GM12878 (cell line): ENCODE data around the gene CSTPP1. TPM values are rescaled to one million over a fixed set of nuclear protein-coding genes. Genes with fewer than 3 reads are reported as not detected.

Experiments
- ATAC-seq: fragments of 200-7000 bp; cut with Tn5 transposase; 3 replicates; pipeline ENCODE4 v1.9.1; 2020; ENCODE audit warnings: mild to moderate bottlenecking, moderate library complexity
- BruUV-seq: library from RNA; stranded (reverse); fragments of 400-500 nt; replicated peaks from 2 replicates; lab custom pipeline; 2021; lab: Mats Ljungman, UMichigan
- CTCF ChIA-PET: fragments of 300-600 bp; sonication (Branson Sonifier 250); formaldehyde crosslinking; extraction: SDS; loops from one replicate; lab custom pipeline; 2021; ENCODE audit warnings: inconsistent platforms; lab: Yijun Ruan, JAX
- POLR2A ChIA-PET: fragments of 350-600 bp; formaldehyde crosslinking; extraction: SDS; loops from one replicate; lab custom pipeline; 2021; ENCODE audit warnings: inconsistent platforms; lab: Charles Lee
- RAD21 ChIA-PET: fragments of 300-600 bp; sonication (Branson Sonifier 250); formaldehyde crosslinking; loops from one replicate; lab custom pipeline; 2023; ENCODE audit warnings: antibody characterized with exemption; ENCODE audit not compliant: unreplicated experiment; lab: Charles Lee
- SMC1A ChIA-PET: fragments of 300-600 bp; sonication (Branson Sonifier 250); formaldehyde crosslinking; loops from one replicate; lab custom pipeline; 2023; ENCODE audit not compliant: unreplicated experiment, uncharacterized antibody; lab: Charles Lee
- DNase-seq: peaks from one replicate; pipeline ENCODE4 v3.0.0-alpha.2; 2011; ENCODE audit warnings: low read depth, low spot score
- FAIRE-seq: peaks from 3 replicates; lab custom pipeline; 2011; peaks lifted over from hg19 to GRCh38; lab: Jason Lieb, UNC
- H2AFZ ChIP-seq: 2 replicates; pipeline ENCODE4 v1.6.0; 2011; ENCODE audit warnings: low read depth, low read length, control low read depth; ENCODE audit not compliant: control insufficient read depth
- H3K27ac ChIP-seq: 2 replicates; pipeline ENCODE4 v1.5.1; 2011; ENCODE audit warnings: control low read depth; ENCODE audit not compliant: control insufficient read depth, insufficient read depth
- H3K27me3 ChIP-seq, 2 experiments: replicated peaks in 1 of 2; 2 replicates each; pipeline versions ENCODE4 v1.6.0 to v1.6.1; 2011; ENCODE audit warnings: low read length in 1 of 2; ENCODE audit not compliant: control insufficient read depth in 2 of 2, insufficient read depth in 2 of 2
- H3K36me3 ChIP-seq, 2 experiments: 2 replicates each; pipeline ENCODE4 v1.5.1; 2011; ENCODE audit warnings: low read length in 1 of 2; ENCODE audit not compliant: control insufficient read depth in 2 of 2, insufficient read depth in 2 of 2
- H3K4me1 ChIP-seq: 2 replicates; pipeline ENCODE4 v1.6.1; 2011; ENCODE audit warnings: mild to moderate bottlenecking, low read length, moderate library complexity, mixed read lengths; ENCODE audit not compliant: control insufficient read depth, insufficient read depth
- H3K4me2 ChIP-seq: 2 replicates; pipeline ENCODE4 v1.6.0; 2011; ENCODE audit warnings: control low read depth; ENCODE audit not compliant: control insufficient read depth, insufficient read depth
- H3K4me3 ChIP-seq: fragments of 200-600 bp; sonication (generic); 2 replicates; pipeline ENCODE4 v1.5.1; 2016
- H3K79me2 ChIP-seq: 2 replicates; pipeline ENCODE4 v1.6.0; 2011; ENCODE audit warnings: low read length; ENCODE audit not compliant: control insufficient read depth, insufficient read depth
- H3K9ac ChIP-seq: 2 replicates; pipeline ENCODE4 v1.8.0; 2011; ENCODE audit warnings: low read length, control low read depth, mixed read lengths; ENCODE audit not compliant: control insufficient read depth, insufficient read depth
- H3K9me3 ChIP-seq: replicated peaks from 3 replicates; pipeline ENCODE4 v1.5.1; 2011; ENCODE audit warnings: mild to moderate bottlenecking, low read length; ENCODE audit not compliant: control insufficient read depth, insufficient read depth
- H4K20me1 ChIP-seq: 2 replicates; pipeline ENCODE4 v1.6.0; 2011; ENCODE audit not compliant: control insufficient read depth, insufficient read depth
- CBX5 ChIP-seq: sonication (generic); IDR thresholded peaks from 2 replicates; pipeline ENCODE4 v1.6.1; 2016; ENCODE audit warnings: low read depth, moderate library complexity, mild to moderate bottlenecking, inconsistent platforms
- CHD4 ChIP-seq: fragments of 200-600 bp; sonication (generic); IDR thresholded peaks from 2 replicates; pipeline ENCODE4 v1.6.1; 2016; ENCODE audit warnings: mild to moderate bottlenecking
- DPF2 ChIP-seq: fragments of 450-650 bp; IDR thresholded peaks from 2 replicates; pipeline ENCODE4 v1.6.1; 2017; ENCODE audit warnings: mild to moderate bottlenecking
- FOXM1 ChIP-seq: IDR thresholded peaks from 2 replicates; pipeline ENCODE4 v1.6.1; 2012; ENCODE audit warnings: low read depth, mild to moderate bottlenecking, inconsistent platforms, low read length, moderate library complexity
- IKZF2 ChIP-seq, 2 experiments: fragments of 450-650 bp; IDR thresholded peaks; 2 replicates each; pipeline ENCODE4 v1.6.1; 2017; ENCODE audit warnings: mild to moderate bottlenecking in 2 of 2, moderate library complexity in 2 of 2
- MEF2B ChIP-seq: fragments of 450-650 bp; IDR thresholded peaks from 2 replicates; pipeline ENCODE4 v1.6.1; 2018; ENCODE audit warnings: mild to moderate bottlenecking, moderate library complexity; ENCODE audit not compliant: partially characterized antibody, poor library complexity, severe bottlenecking
- NFIC ChIP-seq: IDR thresholded peaks from 2 replicates; pipeline ENCODE4 v1.6.1; 2012; ENCODE audit warnings: low read depth, mild to moderate bottlenecking, inconsistent platforms, low read length, moderate library complexity
- NFYA ChIP-seq: IDR thresholded peaks from 2 replicates; pipeline ENCODE4 v1.6.1; 2011; ENCODE audit warnings: low read depth, mild to moderate bottlenecking, low read length, improper control_type of control experiment, borderline replicate concordance
- POLR2AphosphoS2 ChIP-seq: IDR thresholded peaks from 2 replicates; pipeline ENCODE4 v1.6.1; 2011; ENCODE audit warnings: low read depth, mild to moderate bottlenecking, low read length, improper control_type of control experiment, moderate library complexity
- SP1 ChIP-seq: IDR thresholded peaks from one replicate; pipeline ENCODE4 v1.6.1; 2011; ENCODE audit warnings: low read depth, low read length
- TARDBP ChIP-seq: IDR thresholded peaks from 2 replicates; pipeline ENCODE4 v1.6.1; 2016; ENCODE audit warnings: borderline replicate concordance
- WGBS: methylation state at CpG from one replicate; pipeline ENCODE4 v1.1.6; 2016; ENCODE audit warnings: low lambda C conversion rate; ENCODE audit not compliant: insufficient replicate concordance, insufficient coverage; ENCODE audit errors: missing lambda C conversion rate; 5-methylcytosine and 5-hydroxymethylcytosine counted together
- in situ Hi-C: fragments of 300-500 bp; cut with MboI; formaldehyde crosslinking; loops from 9 replicates; pipeline ENCODE4 v1.14.3; 2018; ENCODE audit warnings: mixed read lengths
- intact Hi-C: fragments of 100-400 bp; cut with micrococcal nuclease; formaldehyde crosslinking; loops from one replicate; pipeline ENCODE4 v1.14.2; 2022; ENCODE audit not compliant: unreplicated experiment
- polyA plus RNA-seq, 11 experiments: library from polyadenylated mRNA; depleted of rRNA in 4 of 11; unstranded in 6 of 11; stranded (reverse) in 5 of 11; fragments of >200 nt; fragmentation: Nextera tagmentation in 4 of 11; fragmentation: Illumina TruSeq in 1 of 11; extraction: Ambion mirVana in 4 of 11; extraction: Trizol in 1 of 11; gene quantifications; 1 replicate in 1 of 11; 2 replicates in 10 of 11; pipeline versions ENCODE4 v1.2.1 to v1.2.3, GENCODE V29; 2011 to 2016; ENCODE audit warnings: inconsistent platforms in 2 of 11, missing spikeins in 2 of 11, low read depth in 1 of 11
- total RNA-seq, 4 experiments: library from RNA; depleted of rRNA in 3 of 4; stranded (reverse); fragments of >200 nt in 3 of 4; fragmentation: Illumina TruSeq in 1 of 4; extraction: Trizol in 1 of 4; gene quantifications; 2 replicates each; pipeline versions ENCODE4 v1.2.1 to v1.2.3, GENCODE V29; 2013 to 2021
- TF ChIP-seq, protein P1 (sequence below): IDR thresholded peaks from 2 replicates; pipeline ENCODE4 v1.6.1; 2012; ENCODE audit warnings: low read depth, low read length, improper control_type of control experiment
- TF ChIP-seq, protein P2 (sequence below): fragments of 450-650 bp; IDR thresholded peaks from 2 replicates; pipeline ENCODE4 v1.6.1; 2018; ENCODE audit warnings: borderline replicate concordance, mild to moderate bottlenecking; ENCODE audit not compliant: partially characterized antibody
- TF ChIP-seq, protein P3 (sequence below): IDR thresholded peaks from 2 replicates; pipeline ENCODE4 v1.6.1; 2011; ENCODE audit warnings: low read depth, mild to moderate bottlenecking, low read length, moderate library complexity, borderline replicate concordance; ENCODE audit errors: extremely low read depth
- TF ChIP-seq, protein P4 (sequence below), 3 experiments: IDR thresholded peaks in 2 of 3; conservative IDR thresholded peaks in 1 of 3; 2 replicates each; pipeline ENCODE4 v1.5.1; 2011; ENCODE audit warnings: low read depth in 3 of 3, low read length in 3 of 3, mild to moderate bottlenecking in 3 of 3, control low read depth in 2 of 3, moderate library complexity in 2 of 3, inconsistent platforms in 1 of 3, mixed read lengths in 1 of 3; ENCODE audit not compliant: control insufficient read depth in 2 of 3, insufficient read depth in 1 of 3; ENCODE audit errors: extremely low read depth in 1 of 3
- TF ChIP-seq, protein P5 (sequence below): IDR thresholded peaks from 2 replicates; pipeline ENCODE4 v1.6.1; 2012; ENCODE audit warnings: low read length, inconsistent platforms

CSTPP1 gene
- total and polyA plus RNA-seq, 10 of the 15 experiments (the other 5 are each of a cell fraction or from before 2014, with no cell fraction given), result 7.1 to 23.4 (median 17.5) TPM

DNA sequence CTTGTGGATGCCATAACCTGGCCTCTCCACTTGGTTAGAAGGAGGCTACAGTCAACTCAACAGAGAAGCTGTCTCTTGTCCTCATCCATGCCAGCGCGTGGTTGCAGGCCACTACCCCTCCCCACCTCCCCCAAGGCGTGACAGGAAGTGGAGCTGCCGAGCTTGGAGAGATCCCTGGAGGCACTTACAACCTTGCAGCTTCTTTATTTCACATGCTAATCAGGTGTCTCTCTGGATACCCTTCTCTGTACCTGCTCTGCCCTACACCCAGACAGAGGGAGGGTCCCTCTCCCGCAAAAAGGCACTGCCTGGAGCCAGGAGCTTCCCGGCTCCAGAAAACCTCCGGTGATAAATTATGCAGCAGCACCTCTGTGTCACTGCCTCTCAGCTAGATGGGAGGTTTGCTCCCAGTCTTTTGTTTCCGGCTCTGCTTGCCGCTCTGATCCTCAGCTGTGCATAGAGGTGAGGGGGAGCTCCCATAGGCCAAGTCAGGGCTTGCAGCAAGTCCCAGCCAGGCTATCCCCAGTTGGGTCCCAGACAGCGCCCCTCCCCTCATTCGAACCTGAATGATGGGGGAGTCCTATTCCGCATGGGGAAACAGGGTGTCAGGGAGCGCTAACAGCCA is 23.9 kb upstream of the CSTPP1 start:
- Histone ChIP-seq H2AFZ (no peak overlapping the region), H3K4me2 (no peak overlapping the region), H3K27ac (no peak overlapping the region), H3K9ac (no peak overlapping the region), H3K4me1 (peaks cover 6% of the 10 kb centered on the region; the same call in 1 of the 2 replicates), H4K20me1 (no peaks in the 10 kb centered on the region), H3K79me2 (no peaks in the 10 kb centered on the region), H3K9me3 (no peaks in the 10 kb centered on the region), H3K36me3 (no peaks in the 10 kb centered on the region), H3K27me3 (peaks cover 4 to 18% of the 10 kb centered on the region in 2 experiments), H3K4me3 (no peak overlapping the region)
- ChIA-PET RAD21 (interaction anchor here (1.6 kb wide), 1 partner anchor 240 kb away, joined by 5 read pairs; no protein-coding TSS in a partner anchor), CTCF (interaction anchor here (0.8 to 5.3 kb wide), 2 partner anchors 16 to 240 kb away, joined by 3 to 33 read pairs; no protein-coding TSS in a partner anchor), POLR2A (interaction anchor here (0.6 to 0.9 kb wide), 2 partner anchors 25 to 163 kb away, joined by 3 to 4 read pairs; no protein-coding TSS in a partner anchor), SMC1A (interaction anchor here (1.3 to 1.6 kb wide), 2 partner anchors 229 to 250 kb away, joined by 3 read pairs; no protein-coding TSS in a partner anchor)
- no TSS peak for BruUV-seq
- DNase-seq (no peak), FAIRE-seq (no peak), ATAC-seq (no peak)
- 55% methylated on average over 13 of the region's 13 CpGs for WGBS
- in situ Hi-C loops, result no loop called here
- intact Hi-C loops, result no loop called here
- TF ChIP-seq, protein P1, sequence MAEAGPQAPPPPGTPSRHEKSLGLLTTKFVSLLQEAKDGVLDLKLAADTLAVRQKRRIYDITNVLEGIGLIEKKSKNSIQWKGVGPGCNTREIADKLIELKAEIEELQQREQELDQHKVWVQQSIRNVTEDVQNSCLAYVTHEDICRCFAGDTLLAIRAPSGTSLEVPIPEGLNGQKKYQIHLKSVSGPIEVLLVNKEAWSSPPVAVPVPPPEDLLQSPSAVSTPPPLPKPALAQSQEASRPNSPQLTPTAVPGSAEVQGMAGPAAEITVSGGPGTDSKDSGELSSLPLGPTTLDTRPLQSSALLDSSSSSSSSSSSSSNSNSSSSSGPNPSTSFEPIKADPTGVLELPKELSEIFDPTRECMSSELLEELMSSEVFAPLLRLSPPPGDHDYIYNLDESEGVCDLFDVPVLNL, result no peak
- TF ChIP-seq, protein P2, sequence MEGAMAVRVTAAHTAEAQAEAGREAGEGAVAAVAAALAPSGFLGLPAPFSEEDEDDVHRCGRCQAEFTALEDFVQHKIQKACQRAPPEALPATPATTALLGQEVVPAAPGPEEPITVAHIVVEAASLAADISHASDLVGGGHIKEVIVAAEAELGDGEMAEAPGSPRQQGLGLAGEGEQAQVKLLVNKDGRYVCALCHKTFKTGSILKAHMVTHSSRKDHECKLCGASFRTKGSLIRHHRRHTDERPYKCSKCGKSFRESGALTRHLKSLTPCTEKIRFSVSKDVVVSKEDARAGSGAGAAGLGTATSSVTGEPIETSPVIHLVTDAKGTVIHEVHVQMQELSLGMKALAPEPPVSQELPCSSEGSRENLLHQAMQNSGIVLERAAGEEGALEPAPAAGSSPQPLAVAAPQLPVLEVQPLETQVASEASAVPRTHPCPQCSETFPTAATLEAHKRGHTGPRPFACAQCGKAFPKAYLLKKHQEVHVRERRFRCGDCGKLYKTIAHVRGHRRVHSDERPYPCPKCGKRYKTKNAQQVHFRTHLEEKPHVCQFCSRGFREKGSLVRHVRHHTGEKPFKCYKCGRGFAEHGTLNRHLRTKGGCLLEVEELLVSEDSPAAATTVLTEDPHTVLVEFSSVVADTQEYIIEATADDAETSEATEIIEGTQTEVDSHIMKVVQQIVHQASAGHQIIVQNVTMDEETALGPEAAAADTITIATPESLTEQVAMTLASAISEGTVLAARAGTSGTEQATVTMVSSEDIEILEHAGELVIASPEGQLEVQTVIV, result no peak
- TF ChIP-seq POLR2AphosphoS2 (no peak), IKZF2 (IDR thresholded peaks at IDR 0.05) (no peak), FOXM1 (no peak), MEF2B (no peak), DPF2 (no peak), CHD4 (no peak), NFIC (no peak), NFYA (no peak), TARDBP (no peak), CBX5 (no peak), SP1 (no peak)
- TF ChIP-seq, protein P3, sequence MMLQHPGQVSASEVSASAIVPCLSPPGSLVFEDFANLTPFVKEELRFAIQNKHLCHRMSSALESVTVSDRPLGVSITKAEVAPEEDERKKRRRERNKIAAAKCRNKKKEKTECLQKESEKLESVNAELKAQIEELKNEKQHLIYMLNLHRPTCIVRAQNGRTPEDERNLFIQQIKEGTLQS, result no peak
- TF ChIP-seq, protein P4, sequence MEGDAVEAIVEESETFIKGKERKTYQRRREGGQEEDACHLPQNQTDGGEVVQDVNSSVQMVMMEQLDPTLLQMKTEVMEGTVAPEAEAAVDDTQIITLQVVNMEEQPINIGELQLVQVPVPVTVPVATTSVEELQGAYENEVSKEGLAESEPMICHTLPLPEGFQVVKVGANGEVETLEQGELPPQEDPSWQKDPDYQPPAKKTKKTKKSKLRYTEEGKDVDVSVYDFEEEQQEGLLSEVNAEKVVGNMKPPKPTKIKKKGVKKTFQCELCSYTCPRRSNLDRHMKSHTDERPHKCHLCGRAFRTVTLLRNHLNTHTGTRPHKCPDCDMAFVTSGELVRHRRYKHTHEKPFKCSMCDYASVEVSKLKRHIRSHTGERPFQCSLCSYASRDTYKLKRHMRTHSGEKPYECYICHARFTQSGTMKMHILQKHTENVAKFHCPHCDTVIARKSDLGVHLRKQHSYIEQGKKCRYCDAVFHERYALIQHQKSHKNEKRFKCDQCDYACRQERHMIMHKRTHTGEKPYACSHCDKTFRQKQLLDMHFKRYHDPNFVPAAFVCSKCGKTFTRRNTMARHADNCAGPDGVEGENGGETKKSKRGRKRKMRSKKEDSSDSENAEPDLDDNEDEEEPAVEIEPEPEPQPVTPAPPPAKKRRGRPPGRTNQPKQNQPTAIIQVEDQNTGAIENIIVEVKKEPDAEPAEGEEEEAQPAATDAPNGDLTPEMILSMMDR (IDR thresholded peaks at IDR 0.05 in 2 of 3, conservative IDR thresholded peaks at IDR 0.05 in 1 of 3; ENCODE audit: control insufficient read depth in 2 of 3, extremely low read depth in 1 of 3, insufficient read depth in 1 of 3, low read depth in 3 of 3, low read length in 3 of 3), result no peak
- TF ChIP-seq, protein P5, sequence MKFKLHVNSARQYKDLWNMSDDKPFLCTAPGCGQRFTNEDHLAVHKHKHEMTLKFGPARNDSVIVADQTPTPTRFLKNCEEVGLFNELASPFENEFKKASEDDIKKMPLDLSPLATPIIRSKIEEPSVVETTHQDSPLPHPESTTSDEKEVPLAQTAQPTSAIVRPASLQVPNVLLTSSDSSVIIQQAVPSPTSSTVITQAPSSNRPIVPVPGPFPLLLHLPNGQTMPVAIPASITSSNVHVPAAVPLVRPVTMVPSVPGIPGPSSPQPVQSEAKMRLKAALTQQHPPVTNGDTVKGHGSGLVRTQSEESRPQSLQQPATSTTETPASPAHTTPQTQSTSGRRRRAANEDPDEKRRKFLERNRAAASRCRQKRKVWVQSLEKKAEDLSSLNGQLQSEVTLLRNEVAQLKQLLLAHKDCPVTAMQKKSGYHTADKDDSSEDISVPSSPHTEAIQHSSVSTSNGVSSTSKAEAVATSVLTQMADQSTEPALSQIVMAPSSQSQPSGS, result no peak
